ENCODE results near the gene MPZL1.

The MPZL1 gene

GRCh38 chr1:167695756-167696561, 25.8 kb upstream of the MPZL1 start:
- no peak for DNase-seq (ENCODE audit: low spot score)

GRCh38 chr1:167697667-167698141, 24.1 kb upstream of the MPZL1 start:
- peak; percentile 79 for DNase-seq (ENCODE audit: low spot score)

GRCh38 chr1:167698313-167698712, 23.5 kb upstream of the MPZL1 start:
- DNase-seq (ENCODE audit: low spot score) = no peak

- no peak for DNase-seq (ENCODE audit: low spot score)
Observed at GRCh38 chr1:167701510-167701909, 20.3 kb upstream of the MPZL1 start.

GRCh38 chr1:167703557-167703956, 18.2 kb upstream of the MPZL1 start:
- no peak for DNase-seq (ENCODE audit: low spot score)

GRCh38 chr1:167704715-167705114, 17.1 kb upstream of the MPZL1 start:
- DNase-seq (ENCODE audit: low spot score) = no peak

GRCh38 chr1:167705250-167705649, 16.5 kb upstream of the MPZL1 start:
- DNase-seq (ENCODE audit: low spot score) = no peak

GRCh38 chr1:167706363-167706762, 15.4 kb upstream of the MPZL1 start:
- DNase-seq (ENCODE audit: low spot score) = no peak

GRCh38 chr1:167706931-167707877, 14.6 kb upstream of the MPZL1 start:
- DNase-seq (ENCODE audit: low spot score) = no peak

GRCh38 chr1:167707942-167708341, 13.8 kb upstream of the MPZL1 start:
- DNase-seq (ENCODE audit: low spot score) = no peak

GRCh38 chr1:167708940-167709389, 12.8 kb upstream of the MPZL1 start:
- no peak for DNase-seq (ENCODE audit: low spot score)

GRCh38 chr1:167710836-167711235, 10.9 kb upstream of the MPZL1 start:
- DNase-seq (ENCODE audit: low spot score) = no peak

GRCh38 chr1:167711797-167712196, 10.0 kb upstream of the MPZL1 start:
- no peak for DNase-seq (ENCODE audit: low spot score)

- peak; percentile 10 for DNase-seq (ENCODE audit: low spot score)
Observed at GRCh38 chr1:167713330-167714081, 8.3 kb upstream of the MPZL1 start.

- no peak for DNase-seq (ENCODE audit: low spot score)
Observed at GRCh38 chr1:167714098-167714438, 7.7 kb upstream of the MPZL1 start.

GRCh38 chr1:167714439-167715156, 7.2 kb upstream of the MPZL1 start:
- DNase-seq (ENCODE audit: low spot score) = peak; percentile 93

GRCh38 chr1:167715157-167715999, 6.4 kb upstream of the MPZL1 start:
- DNase-seq (ENCODE audit: low spot score) = peak; percentile 94

GRCh38 chr1:167716000-167716271, 5.8 kb upstream of the MPZL1 start:
- DNase-seq (ENCODE audit: low spot score) = no peak

- DNase-seq (ENCODE audit: low spot score) = no peak
Observed at GRCh38 chr1:167717351-167717750, 4.4 kb upstream of the MPZL1 start.

GRCh38 chr1:167718914-167719691, 2.7 kb upstream of the MPZL1 start:
- DNase-seq (ENCODE audit: low spot score) = no peak
